GM21447 (cell line): ENCODE results near the gene EDN1.

ENCODE experiments used
- ATAC-seq: cut with Tn5 transposase; IDR thresholded peaks from one replicate; pipeline ENCODE4 v1.9.1; 2021; ENCODE audit not compliant: unreplicated experiment

Gene EDN1

GRCh38 chr6:12344961-12345693, 55.0 kb downstream of the EDN1 start:
- ATAC-seq: no peak

- ATAC-seq: no peak
Observed at GRCh38 chr6:12345694-12346058, 55.5 kb downstream of the EDN1 start.
